Measurements from ENCODE around the gene GPR31. TPM values are rescaled to one million over a fixed set of nuclear protein-coding genes. Genes with fewer than 3 reads are reported as not detected.

Gene GPR31
- total and polyA plus RNA-seq, 9 of the 15 experiments (the other 6 are each of a cell fraction or from before 2014, with no cell fraction given), result not detected

DNA sequence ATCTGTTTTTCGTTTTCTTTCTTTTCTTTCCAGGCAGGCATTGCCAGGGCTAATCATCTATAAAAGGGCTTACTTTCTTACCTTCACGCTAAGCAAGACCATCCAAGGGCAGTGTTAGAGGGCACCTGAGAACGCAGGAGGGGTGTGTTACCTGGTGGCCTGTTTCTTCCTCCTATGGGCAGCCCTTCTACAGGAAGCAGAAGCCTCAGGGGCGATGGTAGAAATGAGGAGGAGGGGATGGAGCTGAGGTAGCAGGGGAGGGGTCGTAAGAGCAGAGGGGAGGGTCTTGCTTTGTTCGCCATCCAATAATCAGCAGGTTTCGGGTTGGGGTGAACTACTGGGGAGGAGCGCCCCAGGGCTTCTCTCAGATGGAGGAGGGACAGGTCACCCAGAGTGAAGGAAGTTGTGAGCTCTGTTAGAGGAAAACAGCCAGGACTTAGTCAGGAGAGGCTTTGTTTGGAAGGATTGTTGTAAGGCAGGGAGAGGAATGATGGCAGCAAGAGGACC is 36.4 kb downstream of the GPR31 start:
- Histone ChIP-seq H4K20me1 (replicated peaks; ENCODE audit: control insufficient read depth, insufficient read depth, low read length) (no peaks in the 10 kb centered on the region), H3K27ac (ENCODE audit: extremely low read depth, low read depth, low read length) (no peak overlapping the region), H3K9ac (ENCODE audit: insufficient read depth in 1 of 2, low read depth in 2 of 2, low read length in 2 of 2) (no peak overlapping the region), H3K79me2 (ENCODE audit: control insufficient read depth, insufficient read depth, low read length) (no peaks in the 10 kb centered on the region), H3K9me1 (ENCODE audit: control insufficient read depth, insufficient read depth, low read length) (no peaks in the 10 kb centered on the region), H3K36me3 (ENCODE audit: control insufficient read depth, insufficient read depth, low read length) (no peaks in the 10 kb centered on the region), H3K4me2 (ENCODE audit: insufficient read depth, low read length) (no peak overlapping the region), H3K9me3 (replicated peaks; ENCODE audit: control insufficient read depth, insufficient read depth, low read depth, low read length) (peaks cover 2% of the 10 kb centered on the region; the same call in 1 of the 2 replicates), H3K4me1 (replicated peaks in 1 of 2; ENCODE audit: control insufficient read depth in 2 of 2, insufficient read depth in 2 of 2, low read length in 2 of 2) (no peaks in the 10 kb centered on the region), H3K27me3 (ENCODE audit: control insufficient read depth in 2 of 2, insufficient read depth in 2 of 2, low read length in 2 of 2) (peaks cover 2 to 29% of the 10 kb centered on the region in 2 experiments), H3K4me3 (no peak overlapping the region), H2AFZ (ENCODE audit: low read depth, low read length) (no peak overlapping the region)
- DNase-seq (ENCODE audit: extremely low read depth in 1 of 4, low spot score in 3 of 4), result no peak
- no peak for ATAC-seq
- no peak for FAIRE-seq
- POLR2A ChIA-PET, result interaction anchor here (0.6 kb wide), 1 partner anchor 10 kb away, joined by 3 read pairs; no protein-coding TSS in a partner anchor
- CTCF ChIA-PET (ENCODE audit: low intra/inter-chr PET ratio), result no interaction called here
- in situ Hi-C loops (cut with MboI) (no loop called here), intact Hi-C loops (cut with micrococcal nuclease) (no loop called here)
- BruUV-seq (replicated peaks), result no TSS peak
- 1% methylated on average over 8 of the region's 8 CpGs for WGBS (ENCODE audit: insufficient coverage, low coverage, missing lambda C conversion rate)
- TF ChIP-seq NFIX (CRISPR knock-in tag; IDR thresholded peaks at IDR 0.05; ENCODE audit: low read depth), result no peak
- TF ChIP-seq CHD1 (IDR thresholded peaks at IDR 0.05; ENCODE audit: low read length), result no peak
- no peak for TF ChIP-seq SMAD2 (IDR thresholded peaks at IDR 0.05; ENCODE audit: low read depth, low read length)
- no peak for TF ChIP-seq CCAR2 (IDR thresholded peaks at IDR 0.05; ENCODE audit: low read depth, low read length)
- TF ChIP-seq ESRRA (IDR thresholded peaks at IDR 0.05; ENCODE audit: borderline replicate concordance, low read depth), result no peak
- TF ChIP-seq ZNF431 (CRISPR knock-in tag; IDR thresholded peaks at IDR 0.05), result no peak
- no peak for TF ChIP-seq RBM25 (IDR thresholded peaks at IDR 0.05; ENCODE audit: low read depth, low read length, severe bottlenecking)
- no peak for TF ChIP-seq HDAC6 (IDR thresholded peaks at IDR 0.05; ENCODE audit: low read depth, low read length)
- TF ChIP-seq, protein P1, sequence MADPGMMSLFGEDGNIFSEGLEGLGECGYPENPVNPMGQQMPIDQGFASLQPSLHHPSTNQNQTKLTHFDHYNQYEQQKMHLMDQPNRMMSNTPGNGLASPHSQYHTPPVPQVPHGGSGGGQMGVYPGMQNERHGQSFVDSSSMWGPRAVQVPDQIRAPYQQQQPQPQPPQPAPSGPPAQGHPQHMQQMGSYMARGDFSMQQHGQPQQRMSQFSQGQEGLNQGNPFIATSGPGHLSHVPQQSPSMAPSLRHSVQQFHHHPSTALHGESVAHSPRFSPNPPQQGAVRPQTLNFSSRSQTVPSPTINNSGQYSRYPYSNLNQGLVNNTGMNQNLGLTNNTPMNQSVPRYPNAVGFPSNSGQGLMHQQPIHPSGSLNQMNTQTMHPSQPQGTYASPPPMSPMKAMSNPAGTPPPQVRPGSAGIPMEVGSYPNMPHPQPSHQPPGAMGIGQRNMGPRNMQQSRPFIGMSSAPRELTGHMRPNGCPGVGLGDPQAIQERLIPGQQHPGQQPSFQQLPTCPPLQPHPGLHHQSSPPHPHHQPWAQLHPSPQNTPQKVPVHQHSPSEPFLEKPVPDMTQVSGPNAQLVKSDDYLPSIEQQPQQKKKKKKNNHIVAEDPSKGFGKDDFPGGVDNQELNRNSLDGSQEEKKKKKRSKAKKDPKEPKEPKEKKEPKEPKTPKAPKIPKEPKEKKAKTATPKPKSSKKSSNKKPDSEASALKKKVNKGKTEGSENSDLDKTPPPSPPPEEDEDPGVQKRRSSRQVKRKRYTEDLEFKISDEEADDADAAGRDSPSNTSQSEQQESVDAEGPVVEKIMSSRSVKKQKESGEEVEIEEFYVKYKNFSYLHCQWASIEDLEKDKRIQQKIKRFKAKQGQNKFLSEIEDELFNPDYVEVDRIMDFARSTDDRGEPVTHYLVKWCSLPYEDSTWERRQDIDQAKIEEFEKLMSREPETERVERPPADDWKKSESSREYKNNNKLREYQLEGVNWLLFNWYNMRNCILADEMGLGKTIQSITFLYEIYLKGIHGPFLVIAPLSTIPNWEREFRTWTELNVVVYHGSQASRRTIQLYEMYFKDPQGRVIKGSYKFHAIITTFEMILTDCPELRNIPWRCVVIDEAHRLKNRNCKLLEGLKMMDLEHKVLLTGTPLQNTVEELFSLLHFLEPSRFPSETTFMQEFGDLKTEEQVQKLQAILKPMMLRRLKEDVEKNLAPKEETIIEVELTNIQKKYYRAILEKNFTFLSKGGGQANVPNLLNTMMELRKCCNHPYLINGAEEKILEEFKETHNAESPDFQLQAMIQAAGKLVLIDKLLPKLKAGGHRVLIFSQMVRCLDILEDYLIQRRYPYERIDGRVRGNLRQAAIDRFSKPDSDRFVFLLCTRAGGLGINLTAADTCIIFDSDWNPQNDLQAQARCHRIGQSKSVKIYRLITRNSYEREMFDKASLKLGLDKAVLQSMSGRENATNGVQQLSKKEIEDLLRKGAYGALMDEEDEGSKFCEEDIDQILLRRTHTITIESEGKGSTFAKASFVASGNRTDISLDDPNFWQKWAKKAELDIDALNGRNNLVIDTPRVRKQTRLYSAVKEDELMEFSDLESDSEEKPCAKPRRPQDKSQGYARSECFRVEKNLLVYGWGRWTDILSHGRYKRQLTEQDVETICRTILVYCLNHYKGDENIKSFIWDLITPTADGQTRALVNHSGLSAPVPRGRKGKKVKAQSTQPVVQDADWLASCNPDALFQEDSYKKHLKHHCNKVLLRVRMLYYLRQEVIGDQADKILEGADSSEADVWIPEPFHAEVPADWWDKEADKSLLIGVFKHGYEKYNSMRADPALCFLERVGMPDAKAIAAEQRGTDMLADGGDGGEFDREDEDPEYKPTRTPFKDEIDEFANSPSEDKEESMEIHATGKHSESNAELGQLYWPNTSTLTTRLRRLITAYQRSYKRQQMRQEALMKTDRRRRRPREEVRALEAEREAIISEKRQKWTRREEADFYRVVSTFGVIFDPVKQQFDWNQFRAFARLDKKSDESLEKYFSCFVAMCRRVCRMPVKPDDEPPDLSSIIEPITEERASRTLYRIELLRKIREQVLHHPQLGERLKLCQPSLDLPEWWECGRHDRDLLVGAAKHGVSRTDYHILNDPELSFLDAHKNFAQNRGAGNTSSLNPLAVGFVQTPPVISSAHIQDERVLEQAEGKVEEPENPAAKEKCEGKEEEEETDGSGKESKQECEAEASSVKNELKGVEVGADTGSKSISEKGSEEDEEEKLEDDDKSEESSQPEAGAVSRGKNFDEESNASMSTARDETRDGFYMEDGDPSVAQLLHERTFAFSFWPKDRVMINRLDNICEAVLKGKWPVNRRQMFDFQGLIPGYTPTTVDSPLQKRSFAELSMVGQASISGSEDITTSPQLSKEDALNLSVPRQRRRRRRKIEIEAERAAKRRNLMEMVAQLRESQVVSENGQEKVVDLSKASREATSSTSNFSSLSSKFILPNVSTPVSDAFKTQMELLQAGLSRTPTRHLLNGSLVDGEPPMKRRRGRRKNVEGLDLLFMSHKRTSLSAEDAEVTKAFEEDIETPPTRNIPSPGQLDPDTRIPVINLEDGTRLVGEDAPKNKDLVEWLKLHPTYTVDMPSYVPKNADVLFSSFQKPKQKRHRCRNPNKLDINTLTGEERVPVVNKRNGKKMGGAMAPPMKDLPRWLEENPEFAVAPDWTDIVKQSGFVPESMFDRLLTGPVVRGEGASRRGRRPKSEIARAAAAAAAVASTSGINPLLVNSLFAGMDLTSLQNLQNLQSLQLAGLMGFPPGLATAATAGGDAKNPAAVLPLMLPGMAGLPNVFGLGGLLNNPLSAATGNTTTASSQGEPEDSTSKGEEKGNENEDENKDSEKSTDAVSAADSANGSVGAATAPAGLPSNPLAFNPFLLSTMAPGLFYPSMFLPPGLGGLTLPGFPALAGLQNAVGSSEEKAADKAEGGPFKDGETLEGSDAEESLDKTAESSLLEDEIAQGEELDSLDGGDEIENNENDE (IDR thresholded peaks at IDR 0.05; ENCODE audit: low read depth, low read length), result no peak
- TF ChIP-seq, protein P2, sequence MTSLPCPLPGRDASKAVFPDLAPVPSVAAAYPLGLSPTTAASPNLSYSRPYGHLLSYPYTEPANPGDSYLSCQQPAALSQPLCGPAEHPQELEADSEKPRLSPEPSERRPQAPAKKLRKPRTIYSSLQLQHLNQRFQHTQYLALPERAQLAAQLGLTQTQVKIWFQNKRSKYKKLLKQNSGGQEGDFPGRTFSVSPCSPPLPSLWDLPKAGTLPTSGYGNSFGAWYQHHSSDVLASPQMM (CRISPR knock-in tag; IDR thresholded peaks at IDR 0.05), result no peak
- no peak for TF ChIP-seq EP300 (IDR thresholded peaks at IDR 0.05; ENCODE audit: low read length)
- no peak for TF ChIP-seq NCOA6 (IDR thresholded peaks at IDR 0.05)
- no peak for TF ChIP-seq GABPB2 (CRISPR knock-in tag; conservative IDR thresholded peaks at IDR 0.05)

Data from K562 (cell line).